ENCODE results near the gene THSD4. TPM values are rescaled to one million over a fixed set of nuclear protein-coding genes. Genes with fewer than 3 reads are reported as not detected.

THSD4 gene
- total and polyA plus RNA-seq, 4 donors: 6.0 to 42.4 (median 18.5) TPM

DNA sequence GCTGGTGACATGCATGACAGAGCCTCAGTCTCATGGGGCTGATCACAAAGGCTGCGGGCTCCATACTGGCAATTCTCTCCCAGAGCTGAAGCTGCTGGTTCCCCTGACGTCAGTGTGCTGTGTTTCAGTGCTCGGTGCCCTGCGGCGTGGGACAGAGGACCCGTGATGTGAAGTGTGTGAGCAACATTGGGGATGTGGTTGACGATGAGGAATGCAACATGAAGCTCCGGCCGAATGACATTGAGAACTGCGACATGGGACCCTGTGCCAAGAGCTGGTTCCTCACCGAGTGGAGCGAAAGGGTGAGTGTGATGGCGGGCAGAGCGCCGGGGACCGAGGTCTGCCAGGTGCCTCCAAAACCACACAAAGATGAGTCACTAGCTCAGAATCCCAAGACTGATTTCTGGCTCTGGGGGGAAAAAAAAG is 633.0 kb downstream of the THSD4 start:
- no peaks in the 10 kb centered on the region for H3K27me3 ChIP-seq (ENCODE audit: control insufficient read depth in 3 of 3, insufficient read depth in 3 of 3, low read length in 2 of 3)
- ATAC-seq (ENCODE audit: insufficient read depth, low FRiP score): no peak
- H3K36me3 ChIP-seq (ENCODE audit: control insufficient read depth in 4 of 4, insufficient read depth in 4 of 4, low read length in 4 of 4): peaks cover 0 to 5% (median 0%) of the 10 kb centered on the region in 4 donors
- 92 to 95% methylated on average over 16 of the region's 16 CpGs for WGBS, 2 donors
- H3K4me1 ChIP-seq (ENCODE audit: control insufficient read depth in 5 of 5, insufficient read depth in 5 of 5, low read length in 5 of 5): peaks cover 0 to 6% (median 0%) of the 10 kb centered on the region in 5 donors
- no peak for DNase-seq
- TF ChIP-seq, protein P1, sequence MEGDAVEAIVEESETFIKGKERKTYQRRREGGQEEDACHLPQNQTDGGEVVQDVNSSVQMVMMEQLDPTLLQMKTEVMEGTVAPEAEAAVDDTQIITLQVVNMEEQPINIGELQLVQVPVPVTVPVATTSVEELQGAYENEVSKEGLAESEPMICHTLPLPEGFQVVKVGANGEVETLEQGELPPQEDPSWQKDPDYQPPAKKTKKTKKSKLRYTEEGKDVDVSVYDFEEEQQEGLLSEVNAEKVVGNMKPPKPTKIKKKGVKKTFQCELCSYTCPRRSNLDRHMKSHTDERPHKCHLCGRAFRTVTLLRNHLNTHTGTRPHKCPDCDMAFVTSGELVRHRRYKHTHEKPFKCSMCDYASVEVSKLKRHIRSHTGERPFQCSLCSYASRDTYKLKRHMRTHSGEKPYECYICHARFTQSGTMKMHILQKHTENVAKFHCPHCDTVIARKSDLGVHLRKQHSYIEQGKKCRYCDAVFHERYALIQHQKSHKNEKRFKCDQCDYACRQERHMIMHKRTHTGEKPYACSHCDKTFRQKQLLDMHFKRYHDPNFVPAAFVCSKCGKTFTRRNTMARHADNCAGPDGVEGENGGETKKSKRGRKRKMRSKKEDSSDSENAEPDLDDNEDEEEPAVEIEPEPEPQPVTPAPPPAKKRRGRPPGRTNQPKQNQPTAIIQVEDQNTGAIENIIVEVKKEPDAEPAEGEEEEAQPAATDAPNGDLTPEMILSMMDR (IDR thresholded peaks at IDR 0.05; ENCODE audit: control extremely low read depth, extremely low read depth): no peak
- H3K4me3 ChIP-seq: no peak overlapping the region
- no peak overlapping the region for H3K27ac ChIP-seq (ENCODE audit: low read depth in 1 of 2, low read length in 1 of 2)
- H3K9ac ChIP-seq (ENCODE audit: insufficient read depth in 1 of 2, low read length in 2 of 2): no peak overlapping the region
- H3K9me3 ChIP-seq (ENCODE audit: control insufficient read depth in 4 of 4, insufficient read depth in 3 of 4, low read length in 3 of 4): no peaks in the 10 kb centered on the region

DNA sequence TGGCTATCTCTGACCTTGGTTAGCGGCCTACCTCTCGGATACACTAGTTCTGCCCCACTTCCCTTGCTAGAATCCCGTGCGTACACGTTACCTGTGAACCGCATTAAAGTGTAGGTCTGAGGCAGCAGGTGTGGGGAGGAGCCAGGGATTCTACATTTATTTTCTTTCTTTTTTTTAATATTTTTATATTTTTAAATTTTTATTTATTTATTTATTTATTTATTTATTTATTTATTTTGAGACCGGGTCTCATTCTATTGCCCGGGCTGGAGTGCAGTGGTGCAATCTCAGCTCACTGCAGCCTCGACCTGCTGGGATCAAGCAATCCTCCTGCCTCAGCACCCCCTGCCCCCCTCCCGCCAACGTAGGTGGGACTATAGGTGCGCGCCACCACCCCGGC is 634.2 kb downstream of the THSD4 start:
- H3K4me1 ChIP-seq (ENCODE audit: control insufficient read depth in 5 of 5, insufficient read depth in 5 of 5, low read length in 5 of 5): peaks cover 0 to 8% (median 0%) of the 10 kb centered on the region in 5 donors
- H3K9ac ChIP-seq (ENCODE audit: insufficient read depth in 1 of 2, low read length in 2 of 2): no peak overlapping the region
- 96 to 97% methylated on average over 14 of the region's 14 CpGs for WGBS, 2 donors
- ATAC-seq (ENCODE audit: insufficient read depth, low FRiP score) (no peak), DNase-seq (no peak)
- TF ChIP-seq, protein P1 (IDR thresholded peaks at IDR 0.05; ENCODE audit: control extremely low read depth, extremely low read depth): no peak
- H3K27me3 ChIP-seq (ENCODE audit: control insufficient read depth in 3 of 3, insufficient read depth in 3 of 3, low read length in 2 of 3): no peaks in the 10 kb centered on the region
- H3K27ac ChIP-seq (ENCODE audit: low read depth in 1 of 2, low read length in 1 of 2): no peak overlapping the region
- no peak overlapping the region for H3K4me3 ChIP-seq
- peaks cover 0 to under 1% (median 0%) of the 10 kb centered on the region in 4 donors for H3K9me3 ChIP-seq (ENCODE audit: control insufficient read depth in 4 of 4, insufficient read depth in 3 of 4, low read length in 3 of 4)
- H3K36me3 ChIP-seq (ENCODE audit: control insufficient read depth in 4 of 4, insufficient read depth in 4 of 4, low read length in 4 of 4): peaks cover 0 to 5% (median 0%) of the 10 kb centered on the region in 4 donors

GRCh38 chr15:71752128-71752527 is 636.9 kb downstream of the THSD4 start:
- H3K4me1 ChIP-seq (ENCODE audit: control insufficient read depth in 5 of 5, insufficient read depth in 5 of 5, low read length in 5 of 5): peaks cover 0 to 5% (median 0%) of the 10 kb centered on the region in 5 donors
- no peak for DNase-seq
- TF ChIP-seq, protein P1 (IDR thresholded peaks at IDR 0.05; ENCODE audit: control extremely low read depth, extremely low read depth): no peak
- peaks cover 0 to 7% (median 0%) of the 10 kb centered on the region in 4 donors for H3K9me3 ChIP-seq (ENCODE audit: control insufficient read depth in 4 of 4, insufficient read depth in 3 of 4, low read length in 3 of 4)
- H3K27me3 ChIP-seq (ENCODE audit: control insufficient read depth in 3 of 3, insufficient read depth in 3 of 3, low read length in 2 of 3): no peaks in the 10 kb centered on the region
- no peak overlapping the region for H3K4me3 ChIP-seq
- WGBS, 2 donors: 63 to 69% methylated on average over 4 of the region's 4 CpGs
- ATAC-seq (ENCODE audit: insufficient read depth, low FRiP score): no peak
- peaks cover 0 to 3% (median 0%) of the 10 kb centered on the region in 4 donors for H3K36me3 ChIP-seq (ENCODE audit: control insufficient read depth in 4 of 4, insufficient read depth in 4 of 4, low read length in 4 of 4)
- no peak overlapping the region for H3K9ac ChIP-seq (ENCODE audit: insufficient read depth in 1 of 2, low read length in 2 of 2)
- no peak overlapping the region for H3K27ac ChIP-seq (ENCODE audit: low read depth in 1 of 2, low read length in 1 of 2)

All from lung (tissue), 12 donors.